Cerebellar nuclear complex (tissue), 1 donor: ENCODE results near the gene SPDYE3.
"Not testable (repeated sequence)": the region's sequence is repeated elsewhere in the genome, so short reads cannot be mapped to it uniquely, and the experiment has no call there.

Experiments used
- DNase-seq, 2 experiments: peaks; one replicate each; lab custom pipeline; 2025; lab: John Stamatoyannopoulos, UW

The SPDYE3 gene, protein sequence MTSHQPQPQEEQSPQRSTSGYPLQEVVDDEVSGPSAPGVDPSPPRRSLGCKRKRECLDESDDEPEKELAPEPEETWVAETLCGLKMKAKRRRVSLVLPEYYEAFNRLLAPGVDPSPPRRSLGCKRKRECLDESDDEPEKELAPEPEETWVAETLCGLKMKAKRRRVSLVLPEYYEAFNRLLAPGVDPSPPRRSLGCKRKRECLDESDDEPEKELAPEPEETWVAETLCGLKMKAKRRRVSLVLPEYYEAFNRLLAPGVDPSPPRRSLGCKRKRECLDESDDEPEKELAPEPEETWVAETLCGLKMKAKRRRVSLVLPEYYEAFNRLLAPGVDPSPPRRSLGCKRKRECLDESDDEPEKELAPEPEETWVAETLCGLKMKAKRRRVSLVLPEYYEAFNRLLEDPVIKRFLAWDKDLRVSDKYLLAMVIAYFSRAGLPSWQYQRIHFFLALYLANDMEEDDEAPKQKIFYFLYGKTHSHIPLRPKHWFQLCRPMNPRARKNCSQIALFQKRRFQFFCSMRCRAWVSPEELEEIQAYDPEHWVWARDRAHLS

DNA sequence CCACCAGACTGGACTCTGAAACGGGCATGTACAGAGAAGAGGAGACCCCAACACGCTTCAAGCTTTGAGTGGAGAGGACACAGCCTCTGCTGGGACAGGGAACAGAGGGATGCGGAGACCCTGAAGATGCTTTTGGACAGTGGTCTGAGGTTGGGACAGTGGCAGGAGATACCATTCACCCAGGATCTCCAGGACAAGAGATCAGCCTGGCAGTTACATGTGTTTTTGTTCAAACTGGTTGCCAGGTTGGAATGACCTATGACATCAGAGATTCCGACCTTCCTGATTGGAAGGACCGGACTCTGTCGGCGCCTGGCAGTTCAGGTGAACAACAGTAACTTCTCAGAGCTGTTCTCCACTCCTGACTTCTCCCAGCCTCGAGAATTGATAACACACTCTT, at the start of gene SPDYE3:
Gene SPDYE3 (plus strand): TSS at position 301 of the 400 bp plus-strand sequence. CDS start 184 bp downstream, outside the sequence.
- not testable (repeated sequence) for DNase-seq

DNA sequence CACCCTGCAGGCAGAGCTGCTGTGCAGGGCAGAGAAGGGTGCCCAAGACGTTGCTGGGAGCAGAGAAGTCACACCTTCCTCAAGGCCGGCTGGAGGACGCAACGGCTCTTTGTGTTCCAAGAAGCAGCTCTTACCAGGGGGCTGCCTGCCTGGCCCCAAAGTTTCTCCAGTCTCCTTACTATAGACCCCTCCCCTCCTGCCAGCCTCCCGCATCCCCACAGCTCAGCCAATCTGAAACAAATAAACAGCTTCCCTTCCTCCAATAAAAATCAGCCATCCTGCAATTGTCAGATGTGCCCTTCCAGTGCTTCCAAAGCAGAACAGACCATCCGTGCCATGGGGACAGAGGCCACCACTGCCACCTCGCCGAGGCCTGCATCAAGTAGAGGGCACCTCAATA, 47.5 kb upstream of the SPDYE3 start:
- not testable (repeated sequence) for DNase-seq

DNA sequence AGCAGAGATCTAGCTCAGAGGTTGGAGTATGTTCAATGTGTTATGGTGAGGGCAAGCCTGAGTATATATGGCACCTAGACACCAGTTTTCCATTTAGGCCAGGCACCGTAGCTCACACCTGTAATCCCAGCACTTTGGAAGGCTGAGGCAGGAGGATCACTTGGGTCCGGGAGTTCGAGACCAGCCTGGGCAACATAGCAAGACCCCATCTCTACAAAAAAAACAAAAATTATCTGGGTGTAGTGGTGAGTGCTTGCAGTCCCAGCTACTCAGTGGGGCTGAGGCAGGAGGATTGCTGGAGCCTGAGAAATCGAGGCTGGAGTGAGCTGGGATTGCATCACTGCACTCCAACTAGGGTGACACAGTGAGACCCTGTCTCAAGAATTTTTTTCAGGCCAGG, 44.6 kb upstream of the SPDYE3 start:
- not testable (repeated sequence) for DNase-seq

DNA sequence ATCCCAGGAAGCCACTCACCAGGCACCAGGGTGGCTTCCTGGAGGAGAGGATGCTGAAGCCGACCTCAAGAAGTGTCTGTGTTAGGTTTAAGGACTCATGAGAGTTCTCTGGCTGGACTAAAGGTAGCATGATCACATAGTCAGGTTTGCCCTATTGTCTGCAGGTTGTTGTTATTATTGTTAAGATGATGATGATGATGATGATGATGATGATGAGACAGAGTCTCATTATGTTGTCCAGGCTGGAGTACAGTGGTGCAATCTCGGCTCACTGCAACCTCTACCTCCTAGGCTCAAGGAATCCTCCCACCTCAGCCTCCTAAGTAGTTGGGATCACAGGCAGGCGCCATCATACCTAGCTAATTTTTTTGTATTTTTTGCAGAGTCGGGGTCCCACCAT, 43.3 kb upstream of the SPDYE3 start:
- DNase-seq: not testable (repeated sequence)

DNA sequence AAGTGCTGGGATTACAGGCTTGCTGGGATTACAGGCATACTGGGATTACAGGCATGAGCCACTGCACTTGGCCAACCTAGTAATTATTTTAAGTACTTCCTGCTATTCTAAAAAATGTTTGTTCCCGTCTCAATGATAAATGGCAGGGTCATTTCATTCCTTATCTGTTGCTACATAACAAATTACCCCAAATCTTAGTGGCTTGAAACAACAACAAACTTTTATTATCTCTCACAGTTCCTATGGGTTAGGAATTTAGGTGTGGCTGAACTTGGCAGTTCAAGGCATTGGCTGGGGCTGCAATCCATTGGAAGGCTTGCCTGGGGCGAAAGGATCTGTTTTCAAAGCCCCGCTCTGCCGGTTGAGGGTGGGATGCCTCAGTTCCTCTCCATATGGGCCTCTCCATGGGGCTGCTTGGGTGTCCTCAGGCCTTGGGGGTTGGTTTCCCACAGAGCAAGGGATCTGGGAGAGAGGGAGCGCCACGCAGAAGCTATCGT, 42.8 kb upstream of the SPDYE3 start:
- not testable (repeated sequence) for DNase-seq

DNA sequence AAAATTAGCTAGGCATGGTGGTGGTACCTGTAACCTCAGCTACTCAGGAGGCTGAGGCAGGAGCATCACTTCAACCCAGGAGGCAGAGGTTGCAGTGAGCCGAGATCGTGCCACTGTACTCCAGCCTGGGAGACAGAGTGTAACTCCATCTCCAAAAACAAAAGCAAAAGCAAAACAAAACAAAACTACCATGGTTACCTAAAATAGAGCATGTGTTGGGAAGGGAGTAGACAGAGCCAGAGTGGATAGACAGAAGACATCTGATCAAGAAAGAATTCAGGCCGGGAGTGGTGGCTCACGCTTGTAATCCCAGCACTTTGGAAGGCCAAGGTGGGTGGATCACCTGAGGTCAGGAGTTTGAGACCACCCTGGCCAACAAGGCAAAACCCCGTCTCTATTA, 41.7 kb upstream of the SPDYE3 start:
- DNase-seq: not testable (repeated sequence)

DNA sequence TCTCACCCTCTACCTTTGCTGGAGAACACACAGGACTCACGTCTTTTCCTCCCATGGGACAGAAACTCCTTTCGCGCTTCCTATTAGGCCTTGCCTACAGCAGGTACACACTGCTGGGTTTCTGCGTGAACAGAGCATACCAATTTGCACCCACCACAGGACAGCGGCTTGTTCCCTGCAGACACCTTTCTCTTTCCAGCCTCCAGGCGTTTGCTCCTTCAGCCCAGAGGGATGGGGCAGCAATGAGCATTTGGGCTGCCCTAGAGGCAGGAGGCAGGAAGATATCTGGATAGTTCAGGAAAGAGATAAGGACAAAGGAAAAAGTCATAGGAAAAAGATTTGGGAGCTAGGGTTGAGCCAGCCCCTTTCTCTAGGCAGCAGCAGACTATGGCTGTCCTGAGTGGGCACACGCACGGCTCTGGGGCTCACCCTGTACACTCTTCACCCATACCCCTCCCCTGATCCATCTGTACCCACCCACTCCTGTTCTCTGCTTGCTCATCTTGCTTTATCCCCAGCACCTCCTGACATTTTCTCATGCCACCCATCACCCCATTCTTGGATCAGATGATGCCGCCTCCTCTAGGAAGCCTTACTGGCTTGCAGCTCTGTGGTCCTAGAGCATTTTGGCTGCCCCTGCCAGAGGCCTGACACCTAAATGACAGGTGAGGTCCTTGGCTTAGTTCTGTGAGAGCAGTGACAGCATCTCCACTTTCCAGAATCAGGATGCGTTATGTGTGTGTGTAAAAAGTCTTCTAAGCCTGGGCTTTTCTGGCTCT, 40.7 kb upstream of the SPDYE3 start:
- DNase-seq: no peak

DNA sequence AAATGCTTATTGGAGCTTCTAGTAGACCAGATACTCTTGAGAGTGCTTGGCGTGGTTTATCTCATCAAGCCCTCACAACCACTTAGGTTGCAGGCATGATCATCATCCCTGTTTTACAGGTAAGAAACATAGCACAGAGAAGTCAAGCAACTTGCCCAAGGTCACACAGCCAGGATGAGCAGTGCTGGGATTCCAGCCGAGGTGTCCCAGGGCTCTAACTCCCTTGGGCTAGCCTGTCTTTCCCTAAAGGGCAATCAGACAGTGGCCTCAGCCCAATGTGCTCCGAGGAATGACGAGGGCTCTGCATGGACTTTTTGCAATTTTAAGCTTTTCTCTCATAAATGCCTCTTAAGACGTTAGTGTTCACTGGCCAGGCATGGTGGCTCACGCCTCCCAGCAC, 39.9 kb upstream of the SPDYE3 start:
- no peak for DNase-seq

DNA sequence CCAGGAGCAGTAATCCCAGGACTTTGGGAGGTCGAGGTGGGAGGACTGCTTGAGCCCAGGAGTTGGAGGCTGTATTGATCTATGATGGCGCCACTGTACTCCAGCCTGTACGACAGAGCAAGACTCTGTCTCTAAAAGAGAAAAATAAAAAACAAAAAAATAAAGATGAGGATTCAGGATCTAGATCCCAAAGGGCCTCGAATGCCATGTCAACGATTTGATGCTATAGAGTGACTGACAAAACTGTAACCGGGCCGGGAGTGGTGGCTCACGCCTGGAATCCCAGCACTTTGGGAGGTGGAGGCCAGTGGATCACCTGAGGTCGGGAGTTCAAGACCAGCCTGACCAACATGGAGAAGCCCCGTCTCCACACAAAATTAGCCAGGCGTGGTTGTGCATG, 38.6 kb upstream of the SPDYE3 start:
- DNase-seq: not testable (repeated sequence)

DNA sequence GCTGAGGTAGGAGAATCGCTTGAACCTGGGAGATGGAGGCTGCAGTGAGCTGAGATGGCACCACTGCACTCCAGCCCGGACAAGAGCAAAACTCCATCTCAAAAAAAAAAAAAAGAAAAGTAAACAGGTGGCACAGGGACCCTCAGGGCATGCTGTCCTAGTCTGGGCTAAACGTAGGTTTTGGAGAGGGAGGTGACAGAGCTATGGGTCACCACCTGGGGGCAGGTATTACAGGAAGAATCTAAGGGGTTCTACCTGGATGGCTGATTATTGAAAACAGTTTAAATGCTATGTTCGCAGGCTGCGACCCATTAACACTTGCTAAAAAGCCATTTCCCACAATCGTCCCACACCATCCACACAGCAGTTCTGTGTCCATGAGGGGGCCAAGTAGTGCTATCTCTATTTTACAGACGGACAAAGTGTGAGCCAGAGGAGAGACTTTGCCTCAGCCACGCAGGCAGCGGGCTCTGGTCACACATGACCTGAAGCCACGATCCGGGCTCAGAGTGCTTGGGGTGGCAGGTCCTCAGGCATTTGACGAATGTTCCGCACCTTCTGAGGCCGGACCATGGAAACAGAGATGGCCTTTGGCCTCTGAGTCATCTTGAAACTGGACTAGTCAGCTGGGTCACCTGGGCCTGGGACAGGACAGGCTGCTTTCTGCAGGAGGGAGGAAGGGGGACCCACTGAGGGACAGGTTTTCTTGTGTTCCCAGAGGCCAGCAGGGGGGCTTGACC, 38.0 kb upstream of the SPDYE3 start:
- DNase-seq: not testable (repeated sequence)

DNA sequence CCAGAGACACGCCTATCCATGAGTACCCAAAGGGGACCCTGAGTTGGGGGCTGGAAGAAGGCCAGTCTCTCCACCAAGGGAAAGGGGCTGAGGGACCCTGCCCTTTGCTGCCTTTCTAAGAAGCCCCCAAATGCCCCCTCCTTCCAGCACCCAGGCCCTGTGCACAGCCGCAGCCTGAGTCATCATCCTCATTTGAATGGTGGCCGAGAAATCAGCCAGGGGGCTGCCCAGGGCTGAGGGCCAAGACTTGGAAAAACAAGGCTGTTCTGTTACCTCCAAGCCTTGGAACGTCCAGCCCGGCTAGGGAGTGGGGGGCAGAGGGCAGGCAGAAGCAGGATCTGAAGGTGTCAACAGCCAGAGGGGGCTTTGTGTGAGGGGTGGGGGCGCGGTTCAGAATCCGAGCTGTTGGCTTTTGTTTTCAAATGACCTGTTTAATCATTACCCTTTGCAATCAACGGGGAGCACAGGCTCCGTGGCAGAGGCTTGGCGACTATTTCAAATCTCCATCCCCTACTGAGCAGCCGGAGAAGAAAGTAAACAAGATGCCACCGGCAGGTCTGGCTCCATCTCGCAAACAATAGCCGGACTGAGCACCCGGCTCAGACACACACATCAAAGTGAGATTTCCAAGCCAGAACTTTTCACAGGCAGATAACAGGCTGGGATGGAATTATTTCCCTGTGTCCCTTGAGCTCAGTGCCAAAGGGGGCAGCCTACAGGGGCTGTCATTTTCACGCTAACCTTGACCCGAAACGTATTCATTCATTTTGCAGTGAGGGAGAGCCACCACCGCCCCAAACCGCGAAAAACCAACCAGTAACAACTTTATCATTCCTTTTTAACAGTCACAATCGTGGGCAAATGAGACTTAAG, 37.2 kb upstream of the SPDYE3 start:
- DNase-seq: not testable (repeated sequence)

DNA sequence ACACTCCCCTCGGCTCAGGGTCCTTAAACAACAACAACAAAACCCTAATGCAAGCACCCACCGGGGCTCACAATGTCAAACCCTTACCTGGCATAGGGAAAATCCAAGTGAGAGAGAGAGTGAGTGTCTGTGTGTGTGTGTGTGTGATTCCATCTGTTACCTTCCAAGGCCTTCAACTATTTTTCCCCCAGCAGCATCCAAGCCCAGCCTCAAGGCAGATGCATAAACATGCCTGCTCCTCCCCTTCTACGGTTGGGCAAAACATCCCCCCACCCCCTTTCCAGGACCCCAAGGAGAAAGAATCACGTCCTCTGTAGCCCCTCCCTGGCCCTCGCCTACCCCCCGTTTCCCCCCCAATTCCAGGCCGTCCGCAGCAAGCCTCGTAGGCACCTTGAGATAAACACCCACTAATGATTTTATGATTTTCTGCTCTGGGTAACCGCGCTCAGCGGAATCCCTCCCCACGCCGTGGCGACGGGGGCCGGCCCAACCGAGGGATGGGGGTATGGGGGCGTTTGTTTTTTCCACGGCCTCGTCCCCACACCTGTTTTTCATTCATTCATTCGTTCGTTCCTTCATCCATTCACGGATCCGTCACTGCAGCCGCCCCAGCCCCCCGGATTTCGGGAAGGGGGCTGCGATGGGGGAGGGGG, 36.4 kb upstream of the SPDYE3 start:
- peak in 1 of 2 experiments; percentile 3 for DNase-seq

DNA sequence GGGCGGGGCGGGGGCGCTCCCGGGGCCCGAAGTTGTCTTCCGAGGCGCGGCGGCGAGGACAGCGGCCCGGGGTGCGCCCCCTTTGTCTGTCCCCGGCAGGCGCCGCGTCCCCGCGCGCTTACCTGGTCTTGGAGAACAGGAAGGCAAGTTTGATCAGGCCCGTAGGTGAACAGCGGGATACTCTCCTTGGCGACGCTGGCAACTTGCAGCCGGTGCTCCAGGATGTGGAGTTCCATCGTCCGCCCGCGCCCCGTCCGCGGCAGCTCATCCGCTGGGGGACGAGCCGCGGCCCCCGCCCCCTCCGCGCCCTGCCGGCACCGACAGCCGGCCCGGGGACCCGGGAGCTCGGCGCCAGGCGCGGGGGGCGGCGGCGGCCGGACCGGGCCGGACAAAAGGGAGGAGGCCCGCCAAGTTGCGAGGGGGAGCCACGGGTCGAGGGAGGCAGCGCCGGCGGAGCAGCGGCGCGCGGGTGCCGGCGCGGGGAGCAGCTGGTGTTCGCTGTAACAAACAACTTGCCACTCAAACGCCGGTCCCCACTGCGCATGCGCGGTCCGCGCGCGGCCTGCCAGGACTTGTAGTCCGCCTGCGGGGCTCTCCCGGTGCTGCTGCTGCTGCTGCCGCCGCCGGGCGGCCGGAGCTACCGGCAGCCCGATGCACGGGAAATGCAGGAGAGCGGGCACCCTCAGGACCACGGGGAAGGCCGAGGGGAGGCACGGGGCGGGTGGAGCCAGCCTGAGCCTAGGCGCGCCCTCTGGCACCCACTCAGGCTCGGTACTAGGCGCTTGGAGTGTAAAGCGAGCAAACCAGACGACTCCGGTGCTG, 35.6 kb upstream of the SPDYE3 start:
- peak; percentile 68 to 82 for DNase-seq

DNA sequence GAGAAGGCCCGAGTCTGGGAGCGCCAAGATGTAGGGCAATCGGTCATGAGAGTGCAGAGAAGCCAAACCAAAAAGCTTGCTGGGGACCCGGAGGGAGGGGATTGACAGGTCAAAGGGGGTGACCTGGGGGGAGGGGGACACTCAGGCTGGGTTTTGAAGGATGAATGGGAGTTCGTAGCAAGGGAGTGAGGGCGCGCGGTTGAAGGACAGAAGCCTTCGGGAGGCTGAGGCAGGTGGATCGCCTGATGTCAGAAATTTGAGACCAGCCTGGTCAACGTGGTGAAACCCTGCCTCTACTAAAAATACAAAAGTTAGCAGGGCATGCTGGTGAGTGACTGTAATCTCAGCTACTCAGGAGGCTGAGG, 35.0 kb upstream of the SPDYE3 start:
- DNase-seq: not testable (repeated sequence)

DNA sequence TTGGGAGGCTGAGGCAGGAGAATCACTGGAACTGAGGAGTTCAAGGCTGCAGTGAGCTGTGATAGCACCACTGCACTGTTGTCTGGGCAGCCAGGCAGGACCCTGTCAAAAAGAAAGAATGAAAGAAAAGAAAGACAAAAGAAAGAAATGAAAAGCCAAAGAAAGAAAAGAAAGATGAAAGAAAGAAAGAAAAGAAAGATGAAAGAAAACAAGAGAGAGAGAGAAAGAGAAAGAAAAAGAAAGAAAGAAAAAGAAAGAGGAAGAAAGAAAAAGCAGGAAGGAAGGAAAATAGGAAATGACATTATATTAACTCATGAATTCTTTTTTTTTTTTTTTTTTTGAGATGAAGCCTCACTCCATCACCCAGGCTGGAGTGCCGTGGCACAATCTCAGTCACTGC, 32.4 kb upstream of the SPDYE3 start:
- DNase-seq: no peak

DNA sequence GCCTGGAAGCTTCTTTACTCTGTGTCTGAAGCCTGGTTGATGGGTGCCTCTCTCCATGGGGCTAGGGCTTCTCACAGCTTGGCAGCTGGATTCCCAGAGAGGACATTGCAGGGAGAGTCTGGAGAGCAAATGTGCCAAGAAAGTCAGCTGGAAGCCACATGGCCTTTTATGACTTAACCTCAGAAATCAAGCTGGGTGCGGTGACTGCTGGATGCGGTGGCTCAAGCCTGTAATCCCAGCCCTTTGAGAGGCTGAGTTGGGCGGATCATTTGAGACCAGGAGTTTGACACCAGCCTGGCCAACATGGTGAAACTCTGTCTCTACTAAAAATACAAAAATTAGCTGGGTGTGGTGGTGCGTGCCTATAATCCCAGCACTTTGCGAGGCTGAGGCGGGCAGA, 31.4 kb upstream of the SPDYE3 start:
- DNase-seq: not testable (repeated sequence)

DNA sequence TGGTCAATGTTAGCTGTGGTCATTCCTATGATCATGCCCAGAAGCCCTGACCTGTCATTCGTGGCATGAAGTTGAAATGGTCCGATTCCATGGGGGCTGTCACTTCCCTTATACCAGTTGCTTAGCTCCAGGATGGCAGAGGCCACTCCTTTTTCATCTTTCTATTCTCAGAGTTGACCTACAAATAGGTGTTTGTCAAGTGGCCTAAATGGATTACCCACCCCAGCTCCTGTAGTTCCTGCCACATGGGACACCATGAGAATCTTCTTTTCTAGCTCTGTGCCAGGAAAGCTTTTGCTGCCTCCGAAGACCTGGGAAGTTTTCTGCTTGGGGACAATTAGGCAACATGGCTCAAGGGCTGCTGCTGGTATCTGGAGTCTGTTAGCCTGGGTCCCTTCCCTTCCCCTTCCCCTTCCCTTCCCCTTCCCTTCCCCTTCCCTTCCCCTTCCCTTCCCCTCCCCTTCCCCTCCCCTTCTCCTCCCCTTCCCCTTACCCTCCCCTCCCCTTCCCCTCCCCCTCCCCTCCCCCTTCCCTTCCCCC, 25.4 kb upstream of the SPDYE3 start:
- not testable (repeated sequence) for DNase-seq

DNA sequence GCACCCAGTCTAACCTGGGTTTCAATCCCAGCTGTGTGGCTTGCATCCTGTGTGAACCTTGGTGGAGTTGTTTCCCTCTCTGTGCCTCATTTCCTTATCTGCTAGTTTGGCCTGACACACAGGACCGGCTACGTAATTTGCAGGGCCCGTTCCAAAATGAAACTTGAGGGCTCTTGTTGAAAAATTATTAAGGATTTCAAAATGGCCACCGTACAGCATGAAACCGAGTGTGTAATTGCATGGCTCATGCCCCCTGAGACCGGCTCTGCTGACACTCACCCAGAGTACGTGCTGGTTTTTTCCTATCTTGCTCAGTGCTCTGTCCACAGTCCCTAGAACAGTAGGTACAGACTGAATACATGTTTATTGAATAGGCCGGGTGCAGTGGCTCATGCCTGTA, 24.4 kb upstream of the SPDYE3 start:
- not testable (repeated sequence) for DNase-seq
